HG02571 (cell line): ENCODE measurements around the gene ATP23.

Experiments used
- ATAC-seq: cut with Tn5 transposase; IDR thresholded peaks from one replicate; pipeline ENCODE4 v1.9.1; 2021; ENCODE audit warnings: mild to moderate bottlenecking, moderate library complexity; ENCODE audit not compliant: unreplicated experiment

Gene ATP23

GRCh38 chr12:57907281-57907680, 34.1 kb upstream of the ATP23 start:
- ATAC-seq = no peak

- ATAC-seq = no peak
Observed at GRCh38 chr12:57908511-57908910, 32.9 kb upstream of the ATP23 start.

GRCh38 chr12:57909056-57909455, 32.3 kb upstream of the ATP23 start:
- ATAC-seq = no peak

- no peak for ATAC-seq
Observed at GRCh38 chr12:57909611-57910010, 31.8 kb upstream of the ATP23 start.

- ATAC-seq = no peak
Observed at GRCh38 chr12:57918147-57918546, 23.2 kb upstream of the ATP23 start.

GRCh38 chr12:57927086-57927485, 14.3 kb upstream of the ATP23 start:
- ATAC-seq = no peak

- no peak for ATAC-seq
Observed at GRCh38 chr12:57929092-57929830, 12.1 kb upstream of the ATP23 start.

GRCh38 chr12:57934819-57935218, 6.5 kb upstream of the ATP23 start:
- ATAC-seq = no peak

- ATAC-seq = no peak
Observed at GRCh38 chr12:57935331-57935730, 6.0 kb upstream of the ATP23 start.

- ATAC-seq = peak; percentile 99
Observed at GRCh38 chr12:57935839-57936512, 5.4 kb upstream of the ATP23 start.

GRCh38 chr12:57936513-57936883, 4.9 kb upstream of the ATP23 start:
- no peak for ATAC-seq

- no peak for ATAC-seq
Observed at GRCh38 chr12:57939291-57939690, 2.1 kb upstream of the ATP23 start.

- ATAC-seq = no peak
Observed at GRCh38 chr12:57940052-57940914, 1.1 kb upstream of the ATP23 start.

- no peak for ATAC-seq
Observed at GRCh38 chr12:57940915-57941164, 527 bp upstream of the ATP23 start.

GRCh38 chr12:57943438-57944080, 2.2 kb downstream of the ATP23 start:
- ATAC-seq = no peak

GRCh38 chr12:57944313-57945023, 3.1 kb downstream of the ATP23 start:
- no peak for ATAC-seq

GRCh38 chr12:57952766-57953165, 11.4 kb downstream of the ATP23 start:
- no peak for ATAC-seq

GRCh38 chr12:57954768-57955167, 13.4 kb downstream of the ATP23 start:
- no peak for ATAC-seq

- no peak for ATAC-seq
Observed at GRCh38 chr12:57958061-57958657, 16.8 kb downstream of the ATP23 start.

- ATAC-seq = no peak
Observed at GRCh38 chr12:57964421-57964820, 23.1 kb downstream of the ATP23 start.
